ENCODE measurements around the gene SEPSECS.

The SEPSECS gene

DNA sequence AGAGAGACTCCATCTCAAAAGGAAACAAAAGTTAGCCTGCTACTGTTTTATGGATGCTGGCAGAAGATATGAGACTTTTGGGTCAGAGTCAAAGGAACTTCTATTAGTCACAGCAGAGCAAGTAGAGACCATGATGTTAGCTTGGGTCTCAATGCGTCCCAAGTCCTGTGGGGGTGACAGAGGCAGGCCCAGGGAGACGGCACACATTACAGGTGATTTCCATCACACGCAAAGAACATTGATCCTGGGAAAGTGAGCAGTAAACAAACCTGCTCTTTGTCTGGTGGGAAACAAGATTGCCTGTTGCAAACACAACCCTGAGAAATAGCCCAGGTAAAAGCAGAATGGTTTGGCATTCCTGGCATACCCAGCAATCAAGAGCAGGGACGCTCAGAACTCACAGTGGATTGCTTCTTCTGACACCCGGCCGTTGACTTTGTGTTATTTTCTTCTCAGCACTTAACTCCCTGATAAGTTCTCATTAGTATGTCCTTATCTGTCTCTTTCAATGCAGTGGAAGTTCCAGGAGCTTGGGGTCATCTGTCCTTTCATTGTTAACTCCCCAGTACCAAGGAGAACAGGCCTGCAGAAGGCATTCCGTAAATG, 78.3 kb downstream of the SEPSECS start:
- TF ChIP-seq, protein P1, sequence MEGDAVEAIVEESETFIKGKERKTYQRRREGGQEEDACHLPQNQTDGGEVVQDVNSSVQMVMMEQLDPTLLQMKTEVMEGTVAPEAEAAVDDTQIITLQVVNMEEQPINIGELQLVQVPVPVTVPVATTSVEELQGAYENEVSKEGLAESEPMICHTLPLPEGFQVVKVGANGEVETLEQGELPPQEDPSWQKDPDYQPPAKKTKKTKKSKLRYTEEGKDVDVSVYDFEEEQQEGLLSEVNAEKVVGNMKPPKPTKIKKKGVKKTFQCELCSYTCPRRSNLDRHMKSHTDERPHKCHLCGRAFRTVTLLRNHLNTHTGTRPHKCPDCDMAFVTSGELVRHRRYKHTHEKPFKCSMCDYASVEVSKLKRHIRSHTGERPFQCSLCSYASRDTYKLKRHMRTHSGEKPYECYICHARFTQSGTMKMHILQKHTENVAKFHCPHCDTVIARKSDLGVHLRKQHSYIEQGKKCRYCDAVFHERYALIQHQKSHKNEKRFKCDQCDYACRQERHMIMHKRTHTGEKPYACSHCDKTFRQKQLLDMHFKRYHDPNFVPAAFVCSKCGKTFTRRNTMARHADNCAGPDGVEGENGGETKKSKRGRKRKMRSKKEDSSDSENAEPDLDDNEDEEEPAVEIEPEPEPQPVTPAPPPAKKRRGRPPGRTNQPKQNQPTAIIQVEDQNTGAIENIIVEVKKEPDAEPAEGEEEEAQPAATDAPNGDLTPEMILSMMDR (conservative IDR thresholded peaks at IDR 0.05; ENCODE audit: low read depth) = no peak
- ChIA-PET POLR2A (ENCODE audit: low non-redundant PET) (no interaction called here), CTCF (interaction anchor here (0.6 kb wide), 1 partner anchor 105 kb away, joined by 3 read pairs; no protein-coding TSS in a partner anchor)
- no peak for DNase-seq (ENCODE audit: low spot score)
- H3K27ac ChIP-seq = no peak overlapping the region

DNA sequence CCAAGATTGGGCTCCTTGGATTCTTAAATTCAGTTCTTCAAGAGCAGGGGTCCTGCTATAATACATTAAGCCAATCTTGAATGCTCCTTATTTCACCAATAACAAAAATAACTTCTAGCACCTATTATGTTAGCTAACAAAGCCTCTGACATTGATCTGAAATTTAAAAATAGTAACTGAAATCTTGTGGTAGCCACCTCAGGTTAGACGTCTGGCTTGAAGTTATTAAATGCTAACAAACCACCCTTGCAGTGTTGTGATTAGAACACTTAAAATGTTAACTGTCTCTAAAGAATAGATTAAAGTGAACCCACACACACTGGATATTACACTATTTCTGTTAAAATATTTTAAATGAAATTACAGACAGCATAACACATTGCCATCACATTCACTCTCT, 79.7 kb downstream of the SEPSECS start:
- H3K27ac ChIP-seq = no peak overlapping the region
- ChIA-PET POLR2A (ENCODE audit: low non-redundant PET) (no interaction called here), CTCF (no interaction called here)
- TF ChIP-seq, protein P1 (conservative IDR thresholded peaks at IDR 0.05; ENCODE audit: low read depth) = no peak
- no peak for DNase-seq (ENCODE audit: low spot score)

DNA sequence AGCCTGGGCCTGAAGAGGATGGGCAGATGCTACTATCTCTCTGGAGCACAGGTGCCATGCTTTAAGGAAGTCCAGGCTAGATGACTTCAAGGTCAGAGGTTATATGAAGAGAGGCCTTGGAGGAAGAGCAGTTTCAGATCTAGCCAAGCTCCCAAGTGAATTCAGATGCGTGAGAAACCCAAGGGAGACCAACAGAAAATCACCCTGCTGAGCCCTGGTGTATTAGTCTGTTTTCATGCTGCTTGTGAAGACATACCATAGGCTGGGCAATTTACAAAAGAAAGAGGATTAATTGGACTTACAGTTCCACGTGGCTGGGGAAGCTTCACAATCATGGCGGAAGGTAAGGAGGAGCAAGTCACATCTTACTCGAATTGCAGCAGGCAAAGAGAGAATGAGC, 81.7 kb downstream of the SEPSECS start:
- H3K27ac ChIP-seq = no peak overlapping the region
- ChIA-PET CTCF (no interaction called here), POLR2A (ENCODE audit: low non-redundant PET) (no interaction called here)
- no peak for DNase-seq (ENCODE audit: low spot score)
- TF ChIP-seq, protein P1 (conservative IDR thresholded peaks at IDR 0.05; ENCODE audit: low read depth) = no peak

DNA sequence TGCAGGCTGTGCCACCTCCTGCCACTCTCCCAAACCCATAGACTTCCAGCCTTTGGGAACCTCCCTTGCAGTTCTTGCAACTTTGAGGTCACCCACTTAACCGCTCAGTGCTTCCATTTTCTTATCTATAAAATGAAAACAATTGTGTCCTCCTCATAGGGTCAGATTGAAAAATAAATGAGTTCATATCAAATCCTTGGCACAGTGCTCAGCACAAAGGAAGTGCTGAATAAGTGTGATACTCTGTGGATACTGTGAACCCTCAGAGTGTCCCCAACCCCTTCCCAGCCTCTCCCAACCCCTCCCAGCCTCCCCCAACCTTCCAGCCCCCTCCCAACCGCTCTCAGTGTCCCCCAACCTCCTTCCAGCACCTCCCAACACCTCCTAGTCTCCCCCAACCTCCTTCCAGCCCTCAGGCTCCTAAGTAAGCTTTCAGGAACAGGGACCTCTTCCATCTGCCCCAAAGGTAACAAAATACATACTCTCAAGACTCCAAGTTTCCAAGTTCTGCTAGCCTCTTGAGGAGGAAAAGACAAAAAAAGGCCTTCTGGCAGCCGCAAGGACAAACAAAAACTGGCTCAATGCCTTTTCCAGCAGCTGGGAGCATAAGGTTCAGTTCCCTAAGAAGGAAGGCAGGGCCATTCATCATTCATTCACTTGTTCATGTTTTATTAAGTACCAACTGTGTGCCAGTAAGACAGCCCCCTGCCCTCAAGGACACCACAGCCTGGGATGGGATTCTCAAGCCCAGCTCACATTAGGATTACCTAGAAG, 83.4 kb downstream of the SEPSECS start:
- TF ChIP-seq, protein P1 (conservative IDR thresholded peaks at IDR 0.05; ENCODE audit: low read depth) = no peak
- POLR2A ChIA-PET (ENCODE audit: low non-redundant PET) = no interaction called here
- H3K27ac ChIP-seq = no peak overlapping the region
- DNase-seq (ENCODE audit: low spot score) = no peak
- CTCF ChIA-PET = interaction anchor here (0.8 kb wide), 1 partner anchor 600 kb away, joined by 3 read pairs; no protein-coding TSS in a partner anchor

DNA sequence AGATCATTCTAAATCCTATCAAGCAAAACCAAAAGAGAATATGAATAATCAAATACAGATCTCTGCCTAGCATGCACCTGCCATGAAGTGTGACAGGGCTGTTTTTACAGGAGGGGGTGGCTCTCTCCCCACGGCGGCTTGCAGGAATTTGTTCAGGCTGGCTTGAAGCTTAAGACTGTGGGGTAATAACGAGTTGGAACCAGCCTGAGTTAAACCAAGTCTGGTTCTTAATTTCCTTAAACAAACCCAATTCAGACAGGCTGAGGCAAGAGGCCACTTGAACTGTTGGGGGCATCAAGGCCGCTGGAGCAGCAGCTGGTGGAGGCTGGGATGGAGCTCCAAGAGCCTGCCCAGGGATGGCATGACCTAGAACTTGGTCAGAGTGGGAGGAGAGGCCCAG, 84.4 kb downstream of the SEPSECS start:
- no peak for DNase-seq (ENCODE audit: low spot score)
- ChIA-PET CTCF (no interaction called here), POLR2A (ENCODE audit: low non-redundant PET) (no interaction called here)
- TF ChIP-seq, protein P1 (conservative IDR thresholded peaks at IDR 0.05; ENCODE audit: low read depth) = no peak
- no peak overlapping the region for H3K27ac ChIP-seq

DNA sequence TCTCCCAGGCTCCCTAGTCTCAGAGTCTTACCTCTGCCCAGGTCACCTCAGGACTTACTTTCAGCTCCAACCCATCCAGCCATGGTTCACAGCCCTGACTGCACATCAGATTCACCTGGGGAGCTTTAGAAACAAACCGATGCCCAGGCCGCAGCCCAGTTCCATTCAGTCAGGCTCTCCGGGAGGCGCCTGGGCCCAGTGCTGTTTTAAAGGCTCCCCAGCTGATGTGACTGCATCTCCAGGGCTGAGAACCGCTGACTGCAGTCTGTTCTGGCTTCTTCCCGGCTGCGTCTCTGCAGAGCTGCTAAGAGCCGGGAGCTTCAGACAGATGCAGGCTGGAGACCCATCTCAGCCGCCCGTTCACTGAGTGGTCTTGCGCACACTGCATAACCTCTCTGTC, 85.1 kb downstream of the SEPSECS start:
- no peak overlapping the region for H3K27ac ChIP-seq
- POLR2A ChIA-PET (ENCODE audit: low non-redundant PET) = no interaction called here
- TF ChIP-seq, protein P1 (conservative IDR thresholded peaks at IDR 0.05; ENCODE audit: low read depth) = no peak
- DNase-seq (ENCODE audit: low spot score) = no peak
- CTCF ChIA-PET = no interaction called here

All from RWPE1 (cell line).